BLaER1 (cell line): ENCODE results near the gene REPIN1.

ENCODE experiments used
- H3K27ac ChIP-seq: shearing (Covaris generic); formaldehyde crosslinking; 2 replicates; pipeline ENCODE4 v1.8.1; 2022
- H3K27me3 ChIP-seq: shearing (Covaris generic); formaldehyde crosslinking; 2 replicates; pipeline ENCODE4 v1.8.1; 2022
- H3K36me3 ChIP-seq: shearing (Covaris generic); formaldehyde crosslinking; 2 replicates; pipeline ENCODE4 v1.8.1; 2022
- H3K4me1 ChIP-seq: shearing (Covaris generic); formaldehyde crosslinking; 2 replicates; pipeline ENCODE4 v1.8.1; 2022
- H3K4me2 ChIP-seq: shearing (Covaris generic); formaldehyde crosslinking; 2 replicates; pipeline ENCODE4 v1.8.1; 2022
- H3K4me3 ChIP-seq: shearing (Covaris generic); formaldehyde crosslinking; 2 replicates; pipeline ENCODE4 v1.8.1; 2022
- H3K9ac ChIP-seq: shearing (Covaris generic); formaldehyde crosslinking; 2 replicates; pipeline ENCODE4 v1.8.1; 2022
- H3K9me3 ChIP-seq: shearing (Covaris generic); formaldehyde crosslinking; 2 replicates; pipeline ENCODE4 v1.8.1; 2022
- H4K20me1 ChIP-seq: shearing (Covaris generic); formaldehyde crosslinking; 2 replicates; pipeline ENCODE4 v1.8.1; 2022
- Cebpa-rat ChIP-seq: shearing (Covaris generic); IDR thresholded peaks from 2 replicates; pipeline ENCODE4 v1.8.1; 2022

REPIN1 gene

GRCh38 chr7:150398965-150399320 lies 30.3 kb downstream of the REPIN1 start:
- Histone ChIP-seq H4K20me1 (no peaks in the 10 kb centered on the region; the same call in 1 of the 2 replicates), H3K36me3 (peaks cover 49% of the 10 kb centered on the region), H3K9ac (no peak overlapping the region), H3K4me3 (no peak overlapping the region), H3K9me3 (no peaks in the 10 kb centered on the region), H3K27me3 (no peaks in the 10 kb centered on the region), H3K27ac (no peak overlapping the region), H3K4me1 (peaks cover 25% of the 10 kb centered on the region), H3K4me2 (no peak overlapping the region)
- no peak for TF ChIP-seq Cebpa-rat

- H3K9ac ChIP-seq = no peak overlapping the region
- peaks cover 31% of the 10 kb centered on the region for H3K4me1 ChIP-seq
- H3K36me3 ChIP-seq = peaks cover 49% of the 10 kb centered on the region
- TF ChIP-seq Cebpa-rat = no peak
- no peak overlapping the region for H3K27ac ChIP-seq
- H3K27me3 ChIP-seq = no peaks in the 10 kb centered on the region
- no peaks in the 10 kb centered on the region for H3K9me3 ChIP-seq
- no peak overlapping the region for H3K4me2 ChIP-seq
- no peaks in the 10 kb centered on the region; the same call in 1 of the 2 replicates for H4K20me1 ChIP-seq
- H3K4me3 ChIP-seq = no peak overlapping the region
These were observed 30.9 kb downstream of the REPIN1 start for GRCh38 chr7:150399421-150400007.

GRCh38 chr7:150400008-150400787 lies 31.6 kb downstream of the REPIN1 start:
- no peak for TF ChIP-seq Cebpa-rat
- no peak overlapping the region for H3K4me3 ChIP-seq
- no peak overlapping the region for H3K9ac ChIP-seq

GRCh38 chr7:150400788-150401423 lies 32.3 kb downstream of the REPIN1 start:
- peak overlapping the region; percentile 30; the same call in 1 of the 2 replicates for H3K27ac ChIP-seq

More at GRCh38 chr7:150400008-150400787, 31.6 kb downstream of the REPIN1 start:
- H4K20me1 ChIP-seq = no peaks in the 10 kb centered on the region; the same call in 1 of the 2 replicates
- no peaks in the 10 kb centered on the region for H3K9me3 ChIP-seq
- peaks cover 49% of the 10 kb centered on the region for H3K36me3 ChIP-seq
- H3K4me2 ChIP-seq = no peak overlapping the region
- no peak overlapping the region for H3K27ac ChIP-seq
- no peaks in the 10 kb centered on the region for H3K27me3 ChIP-seq
- H3K4me1 ChIP-seq = peaks cover 35% of the 10 kb centered on the region

GRCh38 chr7:150401424-150401790 lies 32.8 kb downstream of the REPIN1 start:
- TF ChIP-seq Cebpa-rat = no peak
- peak overlapping the region; percentile 30; the same call in 1 of the 2 replicates for H3K27ac ChIP-seq

More at GRCh38 chr7:150400788-150401423, 32.3 kb downstream of the REPIN1 start:
- peaks cover 35% of the 10 kb centered on the region for H3K4me1 ChIP-seq
- no peaks in the 10 kb centered on the region; the same call in 1 of the 2 replicates for H4K20me1 ChIP-seq
- no peaks in the 10 kb centered on the region for H3K27me3 ChIP-seq
- H3K9ac ChIP-seq = peak overlapping the region; percentile 14; the same call in 1 of the 2 replicates
- H3K9me3 ChIP-seq = no peaks in the 10 kb centered on the region
- peaks cover 44% of the 10 kb centered on the region for H3K36me3 ChIP-seq
- H3K4me3 ChIP-seq = no peak overlapping the region
- TF ChIP-seq Cebpa-rat = no peak
- peak overlapping the region; percentile 28 for H3K4me2 ChIP-seq

GRCh38 chr7:150401861-150402631 lies 33.4 kb downstream of the REPIN1 start:
- no peak for TF ChIP-seq Cebpa-rat
- Histone ChIP-seq H3K36me3 (peaks cover 32% of the 10 kb centered on the region), H3K9me3 (no peaks in the 10 kb centered on the region), H3K27ac (no peak overlapping the region), H4K20me1 (no peaks in the 10 kb centered on the region), H3K4me2 (no peak overlapping the region; the same call in 1 of the 2 replicates), H3K27me3 (no peaks in the 10 kb centered on the region), H3K4me1 (peaks cover 43% of the 10 kb centered on the region), H3K4me3 (no peak overlapping the region), H3K9ac (peak overlapping the region; percentile 14; the same call in 1 of the 2 replicates)

More at GRCh38 chr7:150401424-150401790, 32.8 kb downstream of the REPIN1 start:
- peaks cover 39% of the 10 kb centered on the region for H3K36me3 ChIP-seq
- no peak overlapping the region for H3K4me3 ChIP-seq
- H4K20me1 ChIP-seq = no peaks in the 10 kb centered on the region
- peak overlapping the region; percentile 28 for H3K4me2 ChIP-seq
- H3K4me1 ChIP-seq = peaks cover 40% of the 10 kb centered on the region
- no peaks in the 10 kb centered on the region for H3K27me3 ChIP-seq
- H3K9ac ChIP-seq = peak overlapping the region; percentile 14; the same call in 1 of the 2 replicates
- H3K9me3 ChIP-seq = no peaks in the 10 kb centered on the region

GRCh38 chr7:150402671-150403321 lies 34.2 kb downstream of the REPIN1 start:
- H4K20me1 ChIP-seq = no peaks in the 10 kb centered on the region
- no peak overlapping the region; the same call in 1 of the 2 replicates for H3K9ac ChIP-seq
- no peaks in the 10 kb centered on the region for H3K9me3 ChIP-seq
- peaks cover 50% of the 10 kb centered on the region for H3K4me1 ChIP-seq
- peak overlapping the region; percentile 99 for H3K27ac ChIP-seq
- H3K27me3 ChIP-seq = no peaks in the 10 kb centered on the region
- TF ChIP-seq Cebpa-rat = no peak
- peaks cover 25% of the 10 kb centered on the region for H3K36me3 ChIP-seq
- no peak overlapping the region for H3K4me3 ChIP-seq
- peak overlapping the region; percentile 87 for H3K4me2 ChIP-seq

- Histone ChIP-seq H3K4me2 (peak overlapping the region; percentile 87), H4K20me1 (no peaks in the 10 kb centered on the region), H3K4me1 (peaks cover 58% of the 10 kb centered on the region), H3K27ac (peak overlapping the region; percentile 99), H3K4me3 (peak overlapping the region; percentile 78), H3K9me3 (no peaks in the 10 kb centered on the region), H3K36me3 (peaks cover 17% of the 10 kb centered on the region), H3K9ac (peak overlapping the region; percentile 97), H3K27me3 (no peaks in the 10 kb centered on the region)
- no peak for TF ChIP-seq Cebpa-rat
These were observed 35.0 kb downstream of the REPIN1 start for GRCh38 chr7:150403376-150404171.
